Gastroesophageal sphincter (tissue), 3 donors: ENCODE measurements around the gene WWTR1.

Experiments used
- CTCF ChIP-seq, 4 experiments: fragments of 200-600 bp in 2 of 4; fragments of 450-650 bp in 2 of 4; sonication (generic) in 1 of 4; IDR thresholded peaks; one replicate each; pipeline ENCODE4 v1.5.1; 2017 to 2019; ENCODE audit warnings: antibody characterized with exemption in 4 of 4, mild to moderate bottlenecking in 2 of 4, moderate library complexity in 2 of 4
- EP300 ChIP-seq: sonication (generic); formaldehyde crosslinking; IDR thresholded peaks from one replicate; pipeline ENCODE4 v1.6.1; 2017; ENCODE audit warnings: antibody characterized with exemption, mild to moderate bottlenecking
- POLR2A ChIP-seq, 2 donors: fragments of 450-650 bp; IDR thresholded peaks; one replicate each; pipeline ENCODE4 v1.6.1; 2017; ENCODE audit warnings: antibody characterized with exemption in 2 of 2, mild to moderate bottlenecking in 2 of 2, moderate library complexity in 1 of 2

GRCh38 chr3:149586871-149587270 is 71.0 kb downstream of the WWTR1 start:
- TF ChIP-seq CTCF (IDR thresholded peaks at IDR 0.05) (no peak), POLR2A (IDR thresholded peaks at IDR 0.05) (no peak), EP300 (no peak)
